ENCODE measurements around the gene HES6. TPM values are rescaled to one million over a fixed set of nuclear protein-coding genes. Genes with fewer than 3 reads are reported as not detected.

Gene HES6
- total and polyA plus RNA-seq, 2 experiments from 2014 or later, result 17.8 to 23.0 TPM

- H3K4me3 ChIP-seq, result no peak overlapping the region
- DNase-seq (ENCODE audit: low spot score), result no peak
- 92% methylated on average over 13 of the region's 13 CpGs for WGBS (ENCODE audit: low lambda C conversion rate, missing lambda C conversion rate)
- H3K36me3 ChIP-seq (replicated peaks; ENCODE audit: insufficient read depth, low read depth), result no peaks in the 10 kb centered on the region
- H3K79me2 ChIP-seq, result no peaks in the 10 kb centered on the region
- H4K20me1 ChIP-seq (ENCODE audit: insufficient read depth, poor library complexity, severe bottlenecking), result no peaks in the 10 kb centered on the region
- no peaks in the 10 kb centered on the region for H3K9me3 ChIP-seq (ENCODE audit: low read depth)
- no peak overlapping the region for H2AFZ ChIP-seq
- no peaks in the 10 kb centered on the region for H3K9me2 ChIP-seq (replicated peaks; ENCODE audit: insufficient read depth)
- no peaks in the 10 kb centered on the region for H3K27me3 ChIP-seq
- no peak overlapping the region for H3K27ac ChIP-seq
- no peak for TF ChIP-seq EZH2phosphoT487 (IDR thresholded peaks at IDR 0.05; ENCODE audit: low read depth, severe bottlenecking, unreplicated experiment)
- no peak for TF ChIP-seq EZH2 (IDR thresholded peaks at IDR 0.05; ENCODE audit: borderline replicate concordance)
- no peak for TF ChIP-seq CTCF (IDR thresholded peaks at IDR 0.05; ENCODE audit: poor library complexity)
- H3K4me1 ChIP-seq (ENCODE audit: insufficient read depth), result peaks cover 7% of the 10 kb centered on the region
- H3K4me2 ChIP-seq, result no peak overlapping the region
Observed at GRCh38 chr2:238225121-238225520, 14.7 kb downstream of the HES6 start.

GRCh38 chr2:238224356-238225035, 15.3 kb downstream of the HES6 start:
- Histone ChIP-seq H3K9me3 (ENCODE audit: low read depth) (no peaks in the 10 kb centered on the region), H2AFZ (no peak overlapping the region), H3K4me1 (ENCODE audit: insufficient read depth) (peaks cover 5% of the 10 kb centered on the region), H3K79me2 (no peaks in the 10 kb centered on the region), H3K27ac (no peak overlapping the region), H3K9me2 (replicated peaks; ENCODE audit: insufficient read depth) (no peaks in the 10 kb centered on the region), H3K36me3 (replicated peaks; ENCODE audit: insufficient read depth, low read depth) (no peaks in the 10 kb centered on the region), H3K4me3 (no peak overlapping the region), H3K4me2 (no peak overlapping the region), H4K20me1 (ENCODE audit: insufficient read depth, poor library complexity, severe bottlenecking) (no peaks in the 10 kb centered on the region), H3K27me3 (no peaks in the 10 kb centered on the region)
- WGBS (ENCODE audit: low lambda C conversion rate, missing lambda C conversion rate), result 96% methylated on average over 29 of the region's 29 CpGs
- no peak for DNase-seq (ENCODE audit: low spot score)
- no peak for TF ChIP-seq EZH2 (IDR thresholded peaks at IDR 0.05; ENCODE audit: borderline replicate concordance)
- TF ChIP-seq CTCF (IDR thresholded peaks at IDR 0.05; ENCODE audit: poor library complexity), result no peak
- no peak for TF ChIP-seq EZH2phosphoT487 (IDR thresholded peaks at IDR 0.05; ENCODE audit: low read depth, severe bottlenecking, unreplicated experiment)

GRCh38 chr2:238220892-238221521, 18.8 kb downstream of the HES6 start:
- 91% methylated on average over 23 of the region's 23 CpGs for WGBS (ENCODE audit: low lambda C conversion rate, missing lambda C conversion rate)
- H3K4me2 ChIP-seq, result no peak overlapping the region

More at GRCh38 chr2:238220892-238221521, 18.8 kb downstream of the HES6 start:
- TF ChIP-seq EZH2phosphoT487 (IDR thresholded peaks at IDR 0.05; ENCODE audit: low read depth, severe bottlenecking, unreplicated experiment), result no peak
- no peak for TF ChIP-seq CTCF (IDR thresholded peaks at IDR 0.05; ENCODE audit: poor library complexity)
- no peak for TF ChIP-seq EZH2 (IDR thresholded peaks at IDR 0.05; ENCODE audit: borderline replicate concordance)
- H2AFZ ChIP-seq, result no peak overlapping the region
- no peaks in the 10 kb centered on the region for H4K20me1 ChIP-seq (ENCODE audit: insufficient read depth, poor library complexity, severe bottlenecking)
- no peak overlapping the region for H3K27ac ChIP-seq
- H3K27me3 ChIP-seq, result no peaks in the 10 kb centered on the region
- H3K36me3 ChIP-seq (replicated peaks; ENCODE audit: insufficient read depth, low read depth), result no peaks in the 10 kb centered on the region
- H3K79me2 ChIP-seq, result no peaks in the 10 kb centered on the region
- H3K9me2 ChIP-seq (replicated peaks; ENCODE audit: insufficient read depth), result no peaks in the 10 kb centered on the region
- H3K4me1 ChIP-seq (ENCODE audit: insufficient read depth), result no peaks in the 10 kb centered on the region
- no peak overlapping the region for H3K4me3 ChIP-seq
- no peak for DNase-seq (ENCODE audit: low spot score)
- no peaks in the 10 kb centered on the region for H3K9me3 ChIP-seq (ENCODE audit: low read depth)

Measured in hepatocyte (in vitro differentiated cells).